ENCODE data around the gene PCYT2.
"Not testable (repeated sequence)": the region's sequence is repeated elsewhere in the genome, so short reads cannot be mapped to it uniquely, and the experiment has no call there.

The PCYT2 gene

DNA sequence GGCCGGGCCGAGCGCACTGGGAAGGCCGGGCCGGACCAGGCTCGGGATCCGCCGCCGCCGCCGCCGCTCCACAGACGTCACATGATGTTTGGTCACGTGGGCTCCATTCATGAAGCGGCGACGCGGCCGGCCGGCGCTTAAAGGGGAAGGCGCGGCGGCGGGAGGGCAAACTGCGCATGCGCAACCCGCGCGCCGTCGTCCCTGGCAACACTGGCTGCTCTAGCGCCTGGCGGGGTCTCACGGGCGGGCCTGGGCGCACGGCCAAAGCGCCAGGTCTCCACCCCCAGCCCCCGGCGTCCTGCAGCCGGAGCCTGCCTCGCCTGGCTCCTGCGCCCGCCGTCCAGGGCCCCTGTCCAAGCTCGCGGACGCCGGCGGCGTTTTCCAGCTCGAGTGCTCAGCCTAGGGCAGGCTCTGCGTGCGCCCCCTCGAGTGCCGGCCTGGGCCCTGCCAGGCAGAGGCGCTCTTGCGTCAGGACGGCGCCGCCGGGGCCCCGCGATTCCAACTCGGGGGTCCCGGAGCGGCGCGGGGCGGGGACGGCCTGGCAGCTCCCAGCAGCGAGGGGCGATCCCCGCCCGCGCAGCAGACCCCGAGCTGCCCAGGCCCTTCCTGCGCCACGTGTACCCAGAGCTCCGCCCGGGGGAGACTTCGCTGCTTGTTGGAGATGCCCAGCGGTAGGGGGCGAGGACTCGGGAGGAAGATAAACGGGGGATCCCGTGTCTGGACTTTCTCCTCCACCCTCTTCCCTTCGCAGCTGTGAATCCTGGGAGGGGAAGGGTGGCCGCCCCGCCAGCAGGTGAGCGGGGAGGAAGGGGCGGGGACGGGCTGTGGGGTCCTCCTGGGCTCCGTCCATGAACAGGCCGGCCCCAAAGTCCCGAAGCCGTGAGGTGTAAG is 16.7 kb upstream of the PCYT2 start, which contains the start of gene MAFG:
Gene MAFG (minus strand): TSS at position 83 of the 891 bp plus-strand sequence. CDS start 4,550 bp downstream, outside the sequence.
- peak; percentile 88 for DNase-seq (ENCODE audit: low read depth, low spot score)

DNA sequence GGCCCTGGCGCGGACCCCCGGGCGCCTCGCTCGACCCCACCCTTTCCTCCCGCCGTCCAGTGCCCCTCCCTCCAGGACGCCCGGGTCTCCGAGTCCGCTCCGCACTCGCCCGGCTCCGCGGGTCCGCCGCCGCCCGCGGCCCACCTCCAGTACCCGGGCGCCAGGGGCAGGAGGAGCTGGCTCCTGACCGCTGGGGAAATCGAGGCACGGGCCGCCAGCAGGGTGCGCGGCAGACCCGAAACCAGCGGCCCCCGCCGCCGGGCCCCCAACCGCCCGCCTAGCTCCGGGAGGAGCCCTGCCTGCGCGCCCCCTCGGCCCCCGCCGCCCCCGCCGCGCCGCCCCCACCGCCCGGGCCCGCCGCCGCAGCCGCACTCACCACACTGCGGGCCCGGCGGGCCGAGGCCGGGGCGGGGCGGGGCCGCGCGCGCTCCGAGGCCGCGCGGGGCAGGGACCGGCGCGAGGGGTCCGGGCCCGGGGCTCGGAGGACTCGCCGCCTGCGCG is 16.0 kb upstream of the PCYT2 start:
- DNase-seq (ENCODE audit: low read depth, low spot score): no peak

DNA sequence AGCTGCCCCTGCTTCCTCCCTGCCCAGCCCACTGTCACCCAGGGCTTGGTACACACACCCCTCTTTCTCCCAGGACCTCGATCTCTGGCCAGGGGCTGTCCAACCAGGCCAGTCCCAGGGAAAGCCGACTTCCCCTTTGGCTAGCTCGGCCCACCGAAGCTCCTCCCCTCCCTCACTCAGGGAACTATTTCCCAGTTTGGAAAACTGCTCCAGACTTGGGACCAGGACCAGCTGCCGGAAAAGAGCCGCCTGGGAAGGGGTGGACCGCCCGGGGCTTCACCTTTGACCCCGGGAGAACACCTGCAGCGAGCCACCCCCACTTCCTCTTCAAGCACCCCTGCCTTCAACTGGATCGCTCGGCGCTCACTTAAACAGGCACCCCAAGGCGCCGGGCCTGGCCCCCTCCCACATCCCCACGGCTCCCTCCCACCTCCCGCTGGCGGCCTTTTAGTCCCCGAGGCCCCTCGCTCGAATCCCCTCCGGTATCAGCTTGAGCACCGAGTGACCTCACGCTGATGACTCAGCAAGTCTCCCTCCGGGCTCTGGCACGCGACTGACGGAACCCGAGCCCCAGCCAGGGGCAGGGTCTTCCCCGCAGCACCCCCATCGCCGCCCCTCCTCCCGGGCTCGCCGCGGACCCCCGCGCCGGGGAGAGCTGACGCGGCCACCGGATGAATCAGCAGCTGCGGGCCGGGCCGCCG is 15.4 kb upstream of the PCYT2 start:
- DNase-seq (ENCODE audit: low read depth, low spot score): peak; percentile 47

DNA sequence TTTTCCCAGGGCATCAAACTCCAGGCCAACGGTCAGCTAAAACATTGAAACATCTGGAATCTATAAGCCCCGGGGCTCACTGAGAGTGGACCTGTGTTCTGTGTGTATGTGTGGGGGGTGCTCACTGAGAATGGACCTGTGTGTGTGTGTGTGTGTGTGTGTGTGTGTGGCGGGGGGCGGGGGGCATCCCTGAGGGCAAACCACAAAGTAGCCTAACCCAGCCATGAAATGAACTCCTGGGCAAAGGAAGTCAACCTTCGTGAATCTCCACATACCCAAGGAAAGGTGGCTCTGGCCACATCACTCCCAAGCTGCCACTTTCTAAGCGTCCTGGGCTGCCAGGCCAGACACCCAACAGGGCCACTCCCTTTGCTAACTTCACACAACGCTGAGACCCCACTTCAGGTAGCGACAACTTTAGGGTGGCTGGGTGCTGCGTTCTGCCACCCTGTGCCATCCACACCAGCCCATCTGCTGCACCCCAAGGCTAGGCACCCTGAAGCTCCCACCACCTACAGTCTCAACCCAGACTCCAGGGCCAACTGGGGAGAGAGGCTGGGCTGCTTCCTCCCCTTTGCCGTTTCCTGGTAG is 14.8 kb upstream of the PCYT2 start:
- no peak for DNase-seq (ENCODE audit: low read depth, low spot score)

DNA sequence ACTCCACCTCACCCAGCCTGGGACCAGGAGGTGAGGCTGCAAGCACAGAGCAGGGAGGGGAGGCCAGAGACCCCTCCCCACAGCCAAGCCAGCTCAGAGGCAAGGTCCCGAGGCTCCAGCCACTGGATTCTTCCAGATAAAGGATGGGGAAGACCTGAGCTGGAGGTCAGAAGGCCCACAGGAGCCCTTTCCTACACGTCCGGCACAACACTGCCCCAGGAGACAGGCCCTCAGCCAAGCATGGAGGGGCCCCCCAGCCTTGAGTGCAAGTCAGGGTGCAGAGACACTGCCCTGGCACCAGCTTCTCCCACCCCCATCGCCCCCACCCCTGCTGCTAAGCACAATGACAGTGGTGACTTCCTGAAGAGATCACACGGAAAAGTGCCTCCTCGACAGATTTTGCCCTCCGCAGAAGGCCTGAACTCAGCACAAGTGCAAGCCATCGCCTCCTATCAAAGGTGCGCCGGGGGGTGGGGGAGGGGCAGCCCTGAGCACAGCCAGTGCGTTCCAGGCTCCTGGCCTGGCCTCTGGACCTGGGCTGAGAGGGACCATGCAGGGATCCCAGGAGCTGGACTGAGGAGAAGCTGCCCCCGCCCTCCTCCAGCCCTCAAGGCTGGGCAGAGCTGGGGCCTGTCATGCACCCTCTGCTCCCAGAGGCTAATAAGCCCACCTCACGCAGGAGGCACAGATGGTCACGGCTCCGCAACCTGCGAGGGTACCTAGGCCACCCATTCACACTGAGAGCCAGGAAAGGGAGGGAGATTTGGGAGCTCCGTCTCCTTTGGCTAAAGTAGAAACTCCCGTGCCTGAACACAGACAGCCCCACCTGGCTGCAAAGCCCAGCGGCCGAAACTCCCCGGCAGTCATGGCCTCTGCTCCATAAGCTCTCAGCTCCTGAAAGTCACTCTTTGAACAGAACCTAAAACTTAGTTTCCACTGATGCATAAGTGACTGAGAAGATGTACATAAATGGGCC is 13.6 kb upstream of the PCYT2 start:
- DNase-seq (ENCODE audit: low read depth, low spot score): no peak

DNA sequence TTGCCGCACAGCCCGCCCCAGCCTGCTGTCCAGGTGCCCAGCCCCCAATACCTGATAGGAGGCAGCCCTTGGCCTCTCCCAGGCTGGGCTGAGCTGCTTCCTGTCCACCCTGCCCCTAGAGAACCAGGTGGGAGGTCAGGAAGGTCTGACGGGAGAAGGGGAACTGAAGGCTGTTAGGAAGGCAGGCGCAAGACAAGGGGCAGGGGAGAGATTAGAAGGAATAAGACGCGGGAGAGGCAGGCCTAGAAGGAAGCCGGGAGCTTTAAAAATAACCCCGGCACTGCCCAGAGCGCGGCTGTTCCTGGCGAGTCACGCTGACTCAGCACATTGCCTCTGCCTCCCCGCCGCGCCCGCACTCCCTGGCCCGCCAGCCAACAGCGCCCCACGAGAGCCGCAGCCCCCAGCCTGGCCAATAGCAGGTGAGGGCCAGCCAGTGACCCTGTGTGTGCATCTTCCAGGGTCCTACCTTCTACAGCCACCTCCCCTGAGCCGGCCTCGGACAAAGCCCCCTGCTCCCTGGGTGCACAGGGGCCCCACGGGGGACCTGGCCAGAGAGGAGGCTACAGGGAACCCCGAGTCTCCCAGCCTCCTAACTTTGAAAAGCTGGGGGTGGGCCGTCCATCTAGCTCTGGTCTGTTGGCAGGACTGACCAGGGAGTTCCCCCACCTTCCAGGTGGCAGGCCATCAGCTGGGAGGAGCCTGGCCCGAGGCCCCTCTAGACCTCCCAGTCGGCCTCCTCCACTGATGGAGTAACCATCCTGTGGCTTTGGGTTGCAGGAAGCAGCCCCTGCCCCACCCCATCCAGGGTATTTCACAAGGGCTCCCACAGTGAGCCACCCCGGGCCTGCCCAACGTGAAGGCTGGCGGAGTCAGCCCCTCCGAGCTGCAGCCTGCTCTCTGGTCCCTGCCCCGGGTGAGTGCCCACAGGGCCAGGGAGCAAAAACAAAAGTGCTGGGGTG is 12.4 kb upstream of the PCYT2 start:
- no peak for DNase-seq (ENCODE audit: low read depth, low spot score)

DNA sequence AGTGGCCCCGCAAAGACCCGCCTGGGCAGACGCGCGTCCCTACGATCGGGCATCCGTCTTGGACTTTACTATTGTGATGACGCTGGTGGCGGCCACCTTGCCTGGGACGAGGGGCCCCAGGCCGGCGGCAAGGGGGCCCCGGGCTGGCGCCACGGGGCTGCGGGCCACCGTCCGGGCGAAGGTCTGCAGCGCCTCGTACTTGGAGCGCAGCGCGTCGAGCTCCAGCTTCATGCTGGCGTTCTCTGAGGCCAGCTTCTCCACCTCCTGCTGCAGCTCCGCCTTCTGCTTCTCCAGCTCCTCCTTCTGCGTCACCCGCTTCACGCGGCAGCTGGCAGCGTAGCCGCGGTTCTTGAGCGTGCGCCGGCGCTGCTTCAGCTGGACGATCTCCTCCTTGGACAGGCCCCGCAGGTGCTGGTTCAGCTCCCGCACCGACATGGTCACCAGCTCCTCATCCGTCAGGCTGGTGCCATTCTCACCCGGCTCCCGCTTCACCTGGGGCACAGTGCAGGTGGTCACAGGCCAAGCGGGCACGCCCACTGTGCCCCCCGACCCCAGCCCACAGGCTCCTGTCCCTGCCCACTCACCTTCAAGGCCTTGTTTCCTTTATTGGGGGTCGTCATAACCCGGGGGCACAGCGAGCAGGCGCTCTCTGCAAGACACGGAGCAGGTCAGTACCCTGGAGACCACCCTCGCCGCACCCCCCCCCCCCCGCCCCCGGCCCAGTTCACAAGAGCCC is 11.5 kb upstream of the PCYT2 start:
- no peak for DNase-seq (ENCODE audit: low read depth, low spot score)

DNA sequence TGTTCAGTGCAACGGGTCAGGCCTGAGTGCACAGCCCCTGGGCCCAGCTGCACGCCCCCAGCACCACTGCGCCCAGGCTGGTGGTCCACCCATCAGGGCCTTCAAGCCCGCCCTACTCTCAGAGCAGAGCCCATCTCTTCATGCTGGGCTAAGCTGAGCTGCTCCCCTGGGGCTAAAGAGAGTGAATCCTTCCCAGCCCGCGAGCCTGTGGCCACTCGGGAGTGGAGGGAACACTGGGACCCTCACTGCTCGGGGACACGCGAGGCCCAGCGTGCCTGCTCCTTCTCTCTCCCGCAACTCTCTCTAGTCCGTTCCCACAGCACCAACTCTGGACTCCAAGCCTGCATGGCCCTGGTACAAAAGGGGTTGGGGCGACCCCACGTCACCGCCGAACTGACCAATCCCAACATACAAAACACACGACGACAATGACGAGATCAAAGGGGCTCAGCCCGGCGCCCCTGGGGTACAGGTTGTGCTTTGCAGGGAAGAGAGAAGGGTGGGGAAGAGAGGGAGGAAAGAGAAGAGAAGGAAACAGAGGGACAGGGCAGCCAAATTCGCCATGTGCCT is 10.9 kb upstream of the PCYT2 start:
- no peak for DNase-seq (ENCODE audit: low read depth, low spot score)

DNA sequence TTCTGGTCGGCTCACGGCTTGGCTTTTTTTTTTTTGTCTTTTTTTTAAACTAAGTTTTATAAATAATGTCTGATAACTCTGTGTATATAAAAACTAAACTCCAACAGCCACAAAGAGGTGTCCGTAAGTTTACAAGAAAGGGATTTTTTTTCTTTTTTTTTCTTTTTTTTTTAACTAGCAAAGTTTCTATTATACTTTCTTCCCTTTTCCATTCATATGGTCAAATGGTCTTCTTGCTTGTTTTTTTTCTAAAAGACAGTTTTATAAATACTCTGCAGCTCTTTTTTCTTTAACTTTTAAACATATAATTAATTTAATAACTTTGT is 10.3 kb upstream of the PCYT2 start:
- DNase-seq (ENCODE audit: low read depth, low spot score): no peak

DNA sequence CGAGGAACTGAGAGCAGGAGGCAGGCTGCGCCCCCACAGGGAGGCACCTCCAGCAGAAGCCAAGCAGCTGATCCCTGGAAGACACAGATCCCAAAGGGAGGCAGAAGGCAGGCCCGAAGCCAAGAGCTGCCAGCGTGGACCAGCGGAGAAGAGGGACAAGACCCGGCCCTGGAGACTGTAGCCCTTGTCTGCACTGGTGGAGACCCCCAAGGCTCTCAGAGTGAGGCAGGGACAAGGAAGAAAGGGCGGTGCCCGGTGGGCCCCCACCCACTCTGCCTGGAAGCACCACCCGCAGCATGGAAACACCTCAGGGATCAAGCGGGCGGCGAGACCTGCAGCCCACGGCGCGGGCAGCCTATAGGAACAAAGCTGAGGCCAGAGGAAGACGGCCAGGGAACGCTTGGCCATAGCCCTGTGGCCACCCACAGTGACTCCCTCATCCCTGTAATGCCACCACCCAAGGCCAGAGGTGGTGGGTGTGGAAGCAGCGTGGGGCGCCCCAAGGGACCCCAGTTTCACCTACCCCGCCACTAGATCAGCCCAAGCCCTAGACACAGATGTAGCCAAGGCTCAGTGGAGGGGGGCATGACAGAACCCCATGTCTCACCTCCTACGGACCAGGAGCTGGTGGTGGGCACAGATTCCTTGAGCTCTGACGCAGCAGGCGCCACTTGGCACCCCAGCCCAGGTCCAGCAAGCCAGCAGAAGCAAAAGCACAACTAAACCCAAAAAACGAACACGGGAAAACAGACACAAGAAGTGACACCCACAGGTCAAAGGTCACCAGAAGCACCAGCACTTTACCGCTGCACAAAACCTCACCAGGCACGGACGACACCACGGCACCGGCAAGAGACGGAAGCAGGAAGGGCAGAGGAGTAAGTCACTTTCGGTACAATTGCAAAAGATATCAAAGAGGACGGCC is 9.7 kb upstream of the PCYT2 start:
- no peak for DNase-seq (ENCODE audit: low read depth, low spot score)

DNA sequence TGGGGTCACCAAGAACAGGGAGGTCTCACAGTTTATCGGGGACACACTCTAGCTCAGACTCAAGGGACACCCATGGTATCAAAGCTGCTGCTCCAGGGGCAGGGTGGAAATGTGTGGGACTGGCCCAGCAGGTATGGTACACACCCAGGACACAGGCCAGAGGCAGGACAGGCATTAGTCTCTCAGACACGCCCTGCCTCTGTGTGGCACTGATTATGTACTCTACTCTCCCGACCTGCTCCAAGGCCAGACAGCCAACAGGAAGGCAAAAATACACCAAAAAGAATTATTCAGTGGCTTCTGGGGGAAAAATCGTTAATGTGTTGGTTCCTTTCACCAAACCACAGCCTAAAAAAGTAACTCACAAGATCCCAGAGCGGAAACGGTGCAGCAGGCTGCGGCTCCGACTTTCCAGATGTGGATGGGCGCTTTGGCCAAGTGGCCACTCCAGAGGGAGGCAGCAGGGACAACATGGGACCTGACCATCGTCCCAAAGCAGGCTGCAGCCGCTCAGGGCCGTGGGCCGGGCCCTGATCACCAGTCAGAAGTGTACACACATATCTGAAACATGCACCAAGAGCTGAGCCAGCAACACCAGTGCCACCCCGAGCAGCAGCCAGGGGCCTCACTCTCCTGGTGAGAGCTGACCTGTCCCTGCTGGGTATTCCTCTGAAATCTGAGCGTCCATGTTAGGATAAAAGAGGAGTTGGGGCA is 7.8 kb upstream of the PCYT2 start:
- DNase-seq (ENCODE audit: low read depth, low spot score): no peak

DNA sequence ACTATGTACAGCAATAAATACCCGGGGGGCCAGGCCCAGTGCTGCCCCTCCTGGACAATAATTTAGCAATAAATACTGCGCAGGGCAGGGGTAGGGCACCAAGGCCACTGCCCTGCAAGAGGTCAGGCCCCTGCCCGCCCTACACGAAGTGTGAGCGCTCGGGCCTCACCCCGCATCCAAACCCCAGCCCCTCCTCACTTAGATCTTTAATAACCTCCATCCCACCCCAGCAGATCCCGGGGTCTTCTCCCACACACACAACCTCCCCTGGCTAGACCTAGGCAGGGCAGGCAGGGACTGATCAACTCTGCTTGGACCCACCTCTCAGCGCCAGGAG is 7.1 kb upstream of the PCYT2 start:
- not testable (repeated sequence) for DNase-seq (ENCODE audit: low read depth, low spot score)

DNA sequence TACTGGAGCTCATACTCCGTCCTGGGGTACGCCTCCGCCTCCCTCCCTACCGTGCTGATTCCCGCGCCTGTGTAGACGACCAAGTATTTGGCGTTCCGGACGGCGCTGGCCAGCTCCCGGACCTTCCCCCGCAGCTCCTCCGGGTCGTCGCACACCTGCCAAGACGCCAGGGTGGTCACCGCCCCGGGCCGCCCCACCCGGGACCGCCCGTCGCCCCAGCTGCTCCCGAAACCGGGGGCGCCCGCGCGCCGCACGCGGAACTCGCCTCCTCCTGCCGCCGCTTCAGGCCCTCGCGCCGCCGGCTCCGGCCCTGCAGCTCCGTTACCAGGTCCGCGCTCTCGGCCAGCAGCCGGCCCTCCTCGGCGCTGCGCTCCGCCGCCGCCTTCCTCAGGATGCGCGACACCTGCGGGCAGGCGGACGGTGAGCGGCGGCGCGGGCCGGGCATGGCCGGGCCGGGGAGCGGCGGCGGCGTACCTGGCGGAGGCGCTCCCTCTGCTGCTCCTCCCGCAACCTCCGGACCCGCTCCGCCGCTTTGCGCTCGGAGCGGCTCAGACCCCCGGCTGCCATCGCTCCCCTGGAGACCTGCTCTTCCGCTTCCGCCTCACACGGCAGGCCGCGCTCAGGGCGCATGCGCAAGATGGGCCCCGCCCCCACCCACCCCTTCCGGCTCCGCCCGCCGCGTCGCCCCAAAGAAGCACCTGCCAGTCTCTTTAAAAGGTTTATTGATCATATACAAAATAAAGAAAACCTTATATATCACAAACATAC is 6.5 kb upstream of the PCYT2 start, which contains the start of gene SIRT7:
Gene SIRT7 (minus strand): TSS at position 612 of the 768 bp plus-strand sequence. CDS start 45 bp downstream, at position 567.
- DNase-seq (ENCODE audit: low read depth, low spot score): no peak

DNA sequence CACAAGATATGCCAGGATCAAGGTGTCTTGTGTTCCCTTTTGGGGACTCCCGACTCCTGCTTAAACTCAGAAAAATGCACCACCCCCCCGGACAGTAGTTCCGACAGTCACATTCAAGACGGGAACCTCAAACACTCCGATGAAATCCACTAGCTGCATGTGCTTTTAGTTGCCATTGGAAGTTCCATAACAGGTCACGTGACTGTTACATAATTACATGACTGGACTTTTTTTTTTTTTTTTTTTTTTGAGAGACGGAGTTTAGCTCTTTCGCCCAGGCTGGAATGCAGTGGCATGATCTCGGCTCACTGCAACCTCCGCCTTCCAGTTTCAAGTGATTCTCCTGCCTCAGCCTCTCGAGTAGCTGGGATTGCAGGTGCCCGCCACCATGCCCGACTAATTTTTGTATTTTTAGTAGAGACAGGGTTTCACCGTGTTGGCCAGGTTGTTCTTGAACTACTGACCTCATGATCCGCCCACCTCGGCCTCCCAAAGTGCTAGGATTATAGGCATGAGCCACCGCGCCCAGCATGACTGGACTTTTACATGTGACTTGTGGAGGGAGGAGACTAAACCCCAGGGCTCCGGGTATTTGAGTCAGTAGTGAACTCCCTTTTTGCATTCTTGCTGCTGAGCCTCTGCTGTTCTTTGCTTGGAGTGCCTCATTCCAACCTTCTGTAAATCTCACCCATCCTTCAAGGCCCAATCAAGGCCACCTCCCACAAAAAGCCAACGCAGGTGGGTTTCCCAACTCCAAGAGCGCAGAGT is 5.2 kb upstream of the PCYT2 start:
- no peak for DNase-seq (ENCODE audit: low read depth, low spot score)

DNA sequence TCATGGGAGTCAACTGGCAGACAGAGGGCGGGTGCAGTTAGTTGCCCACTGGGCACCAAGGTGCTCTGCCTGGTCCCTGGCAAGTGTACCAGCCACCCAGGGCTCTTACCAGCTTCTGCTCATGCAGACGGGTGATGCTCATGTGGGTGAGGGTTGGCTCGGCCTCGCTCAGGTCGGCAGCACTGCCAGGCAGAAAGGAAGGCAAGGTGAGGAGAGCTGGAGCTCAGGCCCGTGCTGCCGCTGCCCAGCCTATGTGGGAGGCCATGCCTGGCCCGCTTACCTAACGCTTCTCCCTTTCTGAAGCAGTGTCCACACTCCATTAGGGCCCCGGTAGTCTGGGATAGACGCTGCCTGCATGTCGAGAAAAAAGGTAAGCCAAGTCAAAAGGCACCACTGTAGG is 4.1 kb upstream of the PCYT2 start:
- no peak for DNase-seq (ENCODE audit: low read depth, low spot score)

Data from smooth muscle cell of the brain vasculature (primary cell).